ENCODE measurements around the gene CACNA1D.

Gene CACNA1D

DNA sequence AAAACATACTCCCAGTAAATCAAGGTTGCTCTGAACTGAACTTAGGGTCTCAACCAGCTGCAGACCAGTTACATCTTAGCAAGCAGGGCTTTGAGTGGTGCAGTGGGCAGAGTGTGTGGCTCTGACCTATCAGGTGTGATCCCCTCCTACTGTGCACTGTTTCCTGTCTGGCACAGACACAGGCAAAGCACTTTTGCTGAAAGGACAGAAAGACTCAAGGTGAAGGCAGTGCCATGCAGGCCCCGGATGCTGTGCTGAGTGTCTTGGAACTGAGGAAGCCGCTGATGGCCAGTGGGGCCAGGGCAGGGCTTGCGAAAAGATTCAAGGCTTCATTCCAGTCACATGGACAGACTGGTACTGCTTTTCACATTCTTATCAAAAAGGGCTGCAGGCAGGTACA is 85.2 kb downstream of the CACNA1D start:
- Histone ChIP-seq H3K36me3 (ENCODE audit: control insufficient read depth, insufficient read depth, low read length) (no peaks in the 10 kb centered on the region), H3K4me3 (ENCODE audit: low read depth, low read length) (no peak overlapping the region), H3K27ac (ENCODE audit: low read depth, low read length) (no peak overlapping the region), H3K9ac (ENCODE audit: low read length) (no peak overlapping the region), H3K4me1 (ENCODE audit: control insufficient read depth, insufficient read depth, low read length) (peaks cover 10% of the 10 kb centered on the region; the same call in 1 of the 2 replicates), H3K27me3 (ENCODE audit: control insufficient read depth, insufficient read depth, low read length) (no peaks in the 10 kb centered on the region), H3K9me3 (ENCODE audit: control insufficient read depth, insufficient read depth, low read depth, low read length) (no peaks in the 10 kb centered on the region)

DNA sequence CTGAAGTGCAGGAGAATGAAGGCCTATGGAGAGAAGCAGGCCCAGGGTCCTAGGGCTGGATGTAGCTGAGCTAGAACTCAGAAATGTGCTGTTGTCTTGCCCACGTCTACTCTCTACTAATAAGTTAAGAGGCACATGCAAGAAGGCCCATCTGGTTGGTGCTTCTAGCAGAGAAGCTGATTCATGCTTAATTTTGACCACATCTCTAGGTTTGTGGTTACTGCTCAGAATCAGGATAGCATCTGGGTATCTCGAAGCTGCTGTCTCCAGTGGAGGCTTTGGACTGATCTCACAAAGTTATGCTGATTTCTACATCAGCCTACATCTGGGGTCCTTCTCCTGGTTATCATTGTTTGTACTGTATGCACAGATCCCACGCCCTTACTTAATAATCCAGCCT is 87.3 kb downstream of the CACNA1D start:
- Histone ChIP-seq H3K9ac (ENCODE audit: low read length) (no peak overlapping the region), H3K4me1 (ENCODE audit: control insufficient read depth, insufficient read depth, low read length) (peaks cover 10% of the 10 kb centered on the region; the same call in 1 of the 2 replicates), H3K27me3 (ENCODE audit: control insufficient read depth, insufficient read depth, low read length) (no peaks in the 10 kb centered on the region), H3K9me3 (ENCODE audit: control insufficient read depth, insufficient read depth, low read depth, low read length) (no peaks in the 10 kb centered on the region), H3K36me3 (ENCODE audit: control insufficient read depth, insufficient read depth, low read length) (no peaks in the 10 kb centered on the region), H3K27ac (ENCODE audit: low read depth, low read length) (no peak overlapping the region), H3K4me3 (ENCODE audit: low read depth, low read length) (no peak overlapping the region)

DNA sequence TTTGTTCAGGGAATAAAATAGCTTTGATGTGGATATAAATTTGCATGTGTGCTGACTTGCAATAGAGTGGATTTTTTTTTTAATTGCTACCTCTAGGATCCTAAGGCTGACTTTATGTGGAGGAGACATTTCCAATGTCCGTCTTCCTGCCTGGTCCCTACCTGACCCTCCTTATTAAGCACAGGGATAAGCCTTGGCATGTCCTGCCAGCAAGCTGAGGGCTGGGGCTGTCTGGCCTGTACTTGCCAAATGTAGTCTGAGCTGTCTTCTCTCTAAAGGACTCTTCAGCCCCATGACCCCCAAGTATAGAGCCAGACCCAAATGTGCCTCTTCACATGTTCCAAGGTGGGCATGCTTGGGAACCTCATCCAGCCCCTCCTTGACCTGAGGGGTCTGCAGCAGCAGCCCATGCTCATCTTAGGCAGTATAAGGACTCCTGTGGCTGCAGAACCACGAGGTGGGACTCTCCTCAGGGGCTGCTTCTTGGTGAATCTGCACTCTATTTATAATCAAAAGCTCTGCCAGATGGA is 88.8 kb downstream of the CACNA1D start:
- H3K27ac ChIP-seq (ENCODE audit: low read depth, low read length), result no peak overlapping the region
- H3K9me3 ChIP-seq (ENCODE audit: control insufficient read depth, insufficient read depth, low read depth, low read length), result no peaks in the 10 kb centered on the region
- H3K36me3 ChIP-seq (ENCODE audit: control insufficient read depth, insufficient read depth, low read length), result no peaks in the 10 kb centered on the region
- no peak overlapping the region for H3K4me3 ChIP-seq (ENCODE audit: low read depth, low read length)
- no peaks in the 10 kb centered on the region for H3K27me3 ChIP-seq (ENCODE audit: control insufficient read depth, insufficient read depth, low read length)
- H3K9ac ChIP-seq (ENCODE audit: low read length), result no peak overlapping the region
- H3K4me1 ChIP-seq (ENCODE audit: control insufficient read depth, insufficient read depth, low read length), result 0 out of 2 replicates have a peak, but pooled peaks cover 2% of the 10 kb centered on the region

DNA sequence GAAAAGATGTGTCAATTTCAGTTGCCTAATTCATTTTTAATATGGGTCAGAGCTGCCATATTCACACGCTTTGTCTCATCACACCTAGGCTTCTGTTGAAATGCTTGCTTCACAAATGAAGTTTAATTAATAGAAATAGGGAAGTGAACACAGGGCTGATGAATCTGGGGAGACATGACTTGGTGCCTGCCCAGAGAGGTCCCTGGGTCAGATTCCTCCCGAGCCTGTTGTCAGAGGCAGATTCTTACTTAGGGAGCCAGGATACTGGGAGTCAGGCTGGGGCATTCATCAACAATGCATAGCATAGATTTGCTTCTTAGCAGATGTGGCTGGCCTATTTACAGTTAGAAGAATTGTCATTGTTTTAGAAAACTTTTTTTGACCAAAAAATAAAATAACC is 90.6 kb downstream of the CACNA1D start:
- Histone ChIP-seq H3K27me3 (ENCODE audit: control insufficient read depth, insufficient read depth, low read length) (no peaks in the 10 kb centered on the region), H3K9me3 (ENCODE audit: control insufficient read depth, insufficient read depth, low read depth, low read length) (no peaks in the 10 kb centered on the region), H3K27ac (ENCODE audit: low read depth, low read length) (no peak overlapping the region), H3K36me3 (ENCODE audit: control insufficient read depth, insufficient read depth, low read length) (no peaks in the 10 kb centered on the region), H3K9ac (ENCODE audit: low read length) (no peak overlapping the region), H3K4me3 (ENCODE audit: low read depth, low read length) (no peak overlapping the region), H3K4me1 (ENCODE audit: control insufficient read depth, insufficient read depth, low read length) (no peaks in the 10 kb centered on the region)

DNA sequence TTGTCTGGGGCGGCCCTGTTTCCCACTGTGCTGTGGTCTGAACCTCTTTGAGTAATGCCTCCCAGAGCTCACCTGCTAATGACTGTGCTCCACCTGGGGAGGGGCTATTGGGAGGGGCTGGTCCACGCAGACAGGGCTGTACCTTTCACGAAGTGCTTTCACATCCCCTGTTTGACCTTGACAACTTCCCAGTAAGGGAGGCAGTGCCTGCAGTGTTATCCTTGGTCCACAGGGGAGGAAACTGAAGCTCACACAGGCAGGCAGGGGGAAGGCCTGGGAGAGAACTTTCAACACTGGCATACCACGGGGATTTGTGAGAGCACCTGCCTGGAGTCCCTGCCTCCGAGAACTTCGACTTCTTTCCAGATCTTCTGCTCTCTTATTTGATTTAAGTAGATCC is 91.2 kb downstream of the CACNA1D start:
- no peaks in the 10 kb centered on the region for H3K36me3 ChIP-seq (ENCODE audit: control insufficient read depth, insufficient read depth, low read length)
- H3K27me3 ChIP-seq (ENCODE audit: control insufficient read depth, insufficient read depth, low read length), result no peaks in the 10 kb centered on the region
- H3K4me3 ChIP-seq (ENCODE audit: low read depth, low read length), result no peak overlapping the region
- H3K27ac ChIP-seq (ENCODE audit: low read depth, low read length), result no peak overlapping the region
- no peak overlapping the region for H3K9ac ChIP-seq (ENCODE audit: low read length)
- no peaks in the 10 kb centered on the region for H3K9me3 ChIP-seq (ENCODE audit: control insufficient read depth, insufficient read depth, low read depth, low read length)
- no peaks in the 10 kb centered on the region for H3K4me1 ChIP-seq (ENCODE audit: control insufficient read depth, insufficient read depth, low read length)

DNA sequence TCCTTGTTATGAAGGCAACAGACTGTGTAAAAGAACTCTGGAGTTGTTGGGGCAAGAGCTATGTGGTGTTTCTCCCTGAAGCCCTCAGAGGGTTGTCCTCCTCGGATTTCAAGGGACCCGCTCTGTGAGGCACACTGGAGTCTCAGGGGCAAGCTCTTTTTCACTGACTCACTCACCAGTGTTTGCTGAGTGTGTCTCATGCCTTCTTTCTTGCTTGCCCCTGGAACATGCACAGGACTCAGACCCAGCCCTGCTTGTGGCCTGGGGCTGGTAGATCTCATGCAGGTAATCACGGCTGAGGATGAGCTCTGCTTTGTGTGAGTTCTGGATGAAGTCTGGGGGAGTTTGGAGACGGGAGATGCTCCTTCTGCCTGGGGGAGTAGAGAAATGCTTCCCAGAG is 93.7 kb downstream of the CACNA1D start:
- Histone ChIP-seq H3K36me3 (ENCODE audit: control insufficient read depth, insufficient read depth, low read length) (no peaks in the 10 kb centered on the region), H3K9me3 (ENCODE audit: control insufficient read depth, insufficient read depth, low read depth, low read length) (no peaks in the 10 kb centered on the region), H3K4me3 (ENCODE audit: low read depth, low read length) (no peak overlapping the region), H3K27me3 (ENCODE audit: control insufficient read depth, insufficient read depth, low read length) (no peaks in the 10 kb centered on the region), H3K27ac (ENCODE audit: low read depth, low read length) (no peak overlapping the region), H3K9ac (ENCODE audit: low read length) (no peak overlapping the region), H3K4me1 (ENCODE audit: control insufficient read depth, insufficient read depth, low read length) (no peaks in the 10 kb centered on the region)

DNA sequence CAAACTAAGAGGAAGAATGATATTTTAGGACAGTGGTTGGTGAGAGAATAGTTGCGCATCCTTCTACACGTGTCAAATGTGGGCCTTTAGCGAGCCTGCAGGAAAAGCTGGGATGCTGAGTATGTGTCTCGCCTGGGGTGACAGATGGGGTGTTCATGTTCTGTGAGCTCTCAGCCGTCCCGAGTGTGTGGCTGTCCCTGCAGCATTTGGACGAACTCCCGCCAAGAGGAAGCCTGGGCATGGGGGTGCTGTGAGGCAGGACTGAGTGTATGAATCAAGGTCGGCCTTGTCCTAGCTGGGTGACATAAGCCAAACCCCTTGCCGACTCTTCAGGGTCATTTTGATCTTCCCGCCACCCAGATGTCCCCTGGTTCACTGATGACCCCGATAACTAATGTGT is 94.8 kb downstream of the CACNA1D start:
- Histone ChIP-seq H3K4me1 (ENCODE audit: control insufficient read depth, insufficient read depth, low read length) (no peaks in the 10 kb centered on the region), H3K36me3 (ENCODE audit: control insufficient read depth, insufficient read depth, low read length) (no peaks in the 10 kb centered on the region), H3K9me3 (ENCODE audit: control insufficient read depth, insufficient read depth, low read depth, low read length) (no peaks in the 10 kb centered on the region), H3K4me3 (ENCODE audit: low read depth, low read length) (no peak overlapping the region), H3K9ac (ENCODE audit: low read length) (no peak overlapping the region), H3K27ac (ENCODE audit: low read depth, low read length) (no peak overlapping the region), H3K27me3 (ENCODE audit: control insufficient read depth, insufficient read depth, low read length) (no peaks in the 10 kb centered on the region)

DNA sequence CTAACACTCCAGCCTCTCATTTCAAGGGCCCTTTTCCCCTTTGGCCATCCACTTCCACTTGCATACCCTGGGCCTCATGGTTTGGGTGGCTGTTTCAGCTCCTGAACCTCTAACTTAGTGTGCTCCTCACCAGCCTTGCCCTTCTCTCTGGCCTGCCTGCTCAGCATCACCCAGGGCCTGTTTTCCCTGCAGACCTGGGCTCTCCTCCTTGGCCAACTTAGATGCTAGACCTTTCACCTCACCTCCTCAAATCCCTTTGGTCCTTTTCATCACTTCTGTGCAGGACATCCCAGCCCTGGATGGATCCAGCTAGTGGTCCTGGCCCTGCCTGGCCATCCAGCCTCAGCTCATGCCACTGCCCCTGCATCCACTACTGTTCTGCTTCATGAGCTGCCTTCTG is 95.4 kb downstream of the CACNA1D start:
- H3K4me3 ChIP-seq (ENCODE audit: low read depth, low read length), result no peak overlapping the region
- H3K9ac ChIP-seq (ENCODE audit: low read length), result no peak overlapping the region
- no peak overlapping the region for H3K27ac ChIP-seq (ENCODE audit: low read depth, low read length)
- no peaks in the 10 kb centered on the region for H3K36me3 ChIP-seq (ENCODE audit: control insufficient read depth, insufficient read depth, low read length)
- no peaks in the 10 kb centered on the region for H3K4me1 ChIP-seq (ENCODE audit: control insufficient read depth, insufficient read depth, low read length)
- H3K27me3 ChIP-seq (ENCODE audit: control insufficient read depth, insufficient read depth, low read length), result no peaks in the 10 kb centered on the region
- H3K9me3 ChIP-seq (ENCODE audit: control insufficient read depth, insufficient read depth, low read depth, low read length), result no peaks in the 10 kb centered on the region

DNA sequence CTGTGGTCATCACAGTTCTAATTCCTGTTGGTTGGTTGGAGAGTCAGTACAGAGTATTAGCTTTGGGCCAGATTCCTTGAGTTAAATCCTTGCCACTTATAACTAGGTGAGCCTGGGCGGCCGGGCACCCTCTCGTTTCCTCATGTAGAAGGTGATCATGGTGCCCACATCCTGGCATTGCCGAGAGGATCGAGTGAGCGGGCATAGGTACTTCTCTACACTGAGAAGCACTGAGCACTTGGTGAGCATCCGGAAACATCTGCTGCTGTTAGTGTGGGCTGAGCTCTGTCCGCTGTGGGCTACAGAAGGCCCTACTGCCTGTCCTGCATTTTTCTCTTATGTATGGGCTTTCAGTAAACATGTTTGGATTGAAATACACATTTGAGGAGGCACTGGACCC is 96.2 kb downstream of the CACNA1D start:
- Histone ChIP-seq H3K9me3 (ENCODE audit: control insufficient read depth, insufficient read depth, low read depth, low read length) (no peaks in the 10 kb centered on the region), H3K4me1 (ENCODE audit: control insufficient read depth, insufficient read depth, low read length) (no peaks in the 10 kb centered on the region), H3K27ac (ENCODE audit: low read depth, low read length) (no peak overlapping the region), H3K36me3 (ENCODE audit: control insufficient read depth, insufficient read depth, low read length) (no peaks in the 10 kb centered on the region), H3K27me3 (ENCODE audit: control insufficient read depth, insufficient read depth, low read length) (no peaks in the 10 kb centered on the region), H3K9ac (ENCODE audit: low read length) (no peak overlapping the region), H3K4me3 (ENCODE audit: low read depth, low read length) (no peak overlapping the region)

DNA sequence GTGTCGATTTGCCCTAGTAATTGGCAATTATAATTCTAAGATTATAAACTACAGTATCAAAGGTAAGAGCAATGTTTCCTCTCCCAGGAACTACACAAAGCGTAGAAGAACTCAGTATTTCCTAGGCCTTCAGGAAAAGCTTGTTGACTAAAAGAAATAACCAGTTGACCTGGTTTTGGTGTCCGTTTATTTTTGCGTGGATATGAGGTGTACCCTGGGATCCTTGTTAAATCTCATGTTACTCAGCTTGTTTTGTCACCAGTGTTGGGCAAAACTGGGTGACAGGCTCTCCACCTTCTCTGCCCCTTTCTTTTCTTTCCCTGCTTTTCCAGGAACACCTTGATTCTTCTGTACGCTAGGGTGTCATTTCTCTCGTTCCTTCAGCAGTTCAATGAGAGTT is 97.2 kb downstream of the CACNA1D start:
- no peaks in the 10 kb centered on the region for H3K4me1 ChIP-seq (ENCODE audit: control insufficient read depth, insufficient read depth, low read length)
- peaks cover 5% of the 10 kb centered on the region; the same call in 1 of the 2 replicates for H3K9me3 ChIP-seq (ENCODE audit: control insufficient read depth, insufficient read depth, low read depth, low read length)
- H3K27ac ChIP-seq (ENCODE audit: low read depth, low read length), result no peak overlapping the region
- no peak overlapping the region for H3K9ac ChIP-seq (ENCODE audit: low read length)
- H3K4me3 ChIP-seq (ENCODE audit: low read depth, low read length), result no peak overlapping the region
- no peaks in the 10 kb centered on the region for H3K36me3 ChIP-seq (ENCODE audit: control insufficient read depth, insufficient read depth, low read length)
- no peaks in the 10 kb centered on the region for H3K27me3 ChIP-seq (ENCODE audit: control insufficient read depth, insufficient read depth, low read length)

DNA sequence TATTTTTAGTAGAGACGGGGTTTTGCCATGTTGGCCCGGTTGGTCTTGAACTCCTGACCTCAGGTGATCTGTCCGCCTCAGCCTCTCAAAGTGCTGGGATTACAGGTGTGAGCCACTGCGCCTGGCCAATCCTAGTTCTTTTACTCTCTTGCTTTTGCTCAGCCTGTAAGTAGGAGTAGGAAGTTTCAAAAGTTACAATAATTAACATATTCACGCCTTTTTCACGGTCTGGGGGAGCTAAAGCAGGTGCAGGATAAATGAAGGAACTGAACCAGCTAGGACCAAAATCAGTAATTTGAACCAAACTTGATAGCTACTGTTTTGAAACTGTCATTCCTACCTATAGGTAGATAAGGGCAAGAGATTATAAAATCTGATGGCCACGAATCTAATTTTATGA is 98.5 kb downstream of the CACNA1D start:
- Histone ChIP-seq H3K36me3 (ENCODE audit: control insufficient read depth, insufficient read depth, low read length) (no peaks in the 10 kb centered on the region), H3K9me3 (ENCODE audit: control insufficient read depth, insufficient read depth, low read depth, low read length) (peaks cover 7% of the 10 kb centered on the region; the same call in 1 of the 2 replicates), H3K4me1 (ENCODE audit: control insufficient read depth, insufficient read depth, low read length) (no peaks in the 10 kb centered on the region), H3K27me3 (ENCODE audit: control insufficient read depth, insufficient read depth, low read length) (no peaks in the 10 kb centered on the region), H3K27ac (ENCODE audit: low read depth, low read length) (no peak overlapping the region), H3K4me3 (ENCODE audit: low read depth, low read length) (no peak overlapping the region), H3K9ac (ENCODE audit: low read length) (no peak overlapping the region)

DNA sequence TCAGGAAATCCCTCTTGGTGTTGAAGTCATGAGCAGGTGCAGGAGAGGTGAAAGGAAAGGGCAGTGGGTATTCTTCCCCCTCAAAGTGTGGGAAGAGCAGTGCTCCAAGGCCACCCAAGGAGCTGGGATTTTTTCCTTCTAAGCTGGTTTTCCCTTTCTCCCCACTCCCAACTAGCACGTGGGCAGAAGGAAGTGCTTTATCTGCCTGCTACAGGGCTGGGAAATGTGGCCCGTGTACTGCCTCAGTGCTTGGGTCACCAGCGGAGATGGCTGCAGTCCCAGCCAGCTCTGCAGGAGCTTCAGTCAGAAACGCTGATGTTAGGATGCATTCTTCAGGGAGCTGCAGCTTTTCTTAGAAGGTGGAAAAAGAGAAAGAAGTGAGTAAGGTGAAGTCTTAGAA is 99.2 kb downstream of the CACNA1D start:
- H3K27ac ChIP-seq (ENCODE audit: low read depth, low read length), result no peak overlapping the region
- H3K4me3 ChIP-seq (ENCODE audit: low read depth, low read length), result no peak overlapping the region
- no peak overlapping the region for H3K9ac ChIP-seq (ENCODE audit: low read length)
- H3K9me3 ChIP-seq (ENCODE audit: control insufficient read depth, insufficient read depth, low read depth, low read length), result peaks cover 7% of the 10 kb centered on the region; the same call in 1 of the 2 replicates
- H3K4me1 ChIP-seq (ENCODE audit: control insufficient read depth, insufficient read depth, low read length), result no peaks in the 10 kb centered on the region
- H3K27me3 ChIP-seq (ENCODE audit: control insufficient read depth, insufficient read depth, low read length), result no peaks in the 10 kb centered on the region
- no peaks in the 10 kb centered on the region for H3K36me3 ChIP-seq (ENCODE audit: control insufficient read depth, insufficient read depth, low read length)
